Activated CD4-positive, alpha-beta T cell treated with anti-CD3 and anti-CD28 coated beads, Interleukin-2, amount 50 U/mL, for 4 hours (primary cell): ENCODE results near the gene RCN2.
"Not testable (repeated sequence)": the region's sequence is repeated elsewhere in the genome, so short reads cannot be mapped to it uniquely, and the experiment has no call there.

ENCODE experiments used
- DNase-seq, 2 experiments: peaks; one replicate each; pipeline ENCODE4 v3.0.0-alpha.2; 2020

Gene RCN2

GRCh38 chr15:76931397-76932134 lies at the start of gene RCN2:
Gene RCN2 (plus strand): TSS chr15:76931749. CDS start chr15:76931842, 93 bp downstream.
- peak; percentile 85 to 86 for DNase-seq

- DNase-seq, result no peak
Measured at GRCh38 chr15:76885212-76885611, 46.3 kb upstream of the RCN2 start.

DNA sequence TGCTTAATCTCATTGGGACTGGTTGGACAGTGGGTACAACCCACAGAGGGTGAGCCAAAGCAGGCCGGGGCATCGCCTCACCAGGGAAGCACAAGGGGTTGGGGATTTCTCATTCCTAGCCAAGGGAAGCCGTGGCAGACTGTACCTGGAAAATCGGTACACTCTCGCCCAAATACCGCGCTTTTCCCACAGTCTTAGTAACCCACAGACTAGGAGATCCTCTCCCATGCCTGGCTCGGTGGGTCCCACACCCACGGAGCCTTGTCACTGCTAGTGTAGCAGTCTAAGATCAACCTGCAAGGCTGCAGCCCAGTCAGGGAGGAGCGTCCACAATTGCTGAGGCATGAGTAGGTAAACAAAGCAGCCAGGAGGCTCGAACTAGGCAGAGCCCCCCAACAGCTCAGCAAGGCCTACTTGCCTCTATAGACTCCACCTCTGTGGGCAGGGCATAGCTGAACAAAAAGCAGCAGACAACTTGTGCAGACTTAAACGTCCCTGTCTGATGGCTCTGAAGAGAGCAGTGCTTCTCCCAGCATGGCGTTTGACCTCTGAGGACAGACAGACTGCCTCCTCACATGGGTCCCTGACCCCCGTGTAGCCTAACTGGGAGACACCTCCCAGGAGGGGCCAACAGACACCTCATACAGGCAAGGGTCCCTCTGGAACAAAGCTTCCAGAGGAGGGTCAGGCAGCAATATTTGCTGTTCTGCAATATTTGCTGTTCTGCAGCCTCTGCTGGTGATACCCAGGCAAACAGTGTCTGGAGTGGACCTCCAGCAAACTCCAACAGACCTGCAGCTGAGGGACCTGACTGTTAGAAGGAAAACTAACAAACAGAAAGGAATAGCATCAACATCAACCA lies 44.0 kb upstream of the RCN2 start:
- DNase-seq, result not testable (repeated sequence)

- not testable (repeated sequence) for DNase-seq
Measured at GRCh38 chr15:76892836-76893235, 38.7 kb upstream of the RCN2 start.

DNA sequence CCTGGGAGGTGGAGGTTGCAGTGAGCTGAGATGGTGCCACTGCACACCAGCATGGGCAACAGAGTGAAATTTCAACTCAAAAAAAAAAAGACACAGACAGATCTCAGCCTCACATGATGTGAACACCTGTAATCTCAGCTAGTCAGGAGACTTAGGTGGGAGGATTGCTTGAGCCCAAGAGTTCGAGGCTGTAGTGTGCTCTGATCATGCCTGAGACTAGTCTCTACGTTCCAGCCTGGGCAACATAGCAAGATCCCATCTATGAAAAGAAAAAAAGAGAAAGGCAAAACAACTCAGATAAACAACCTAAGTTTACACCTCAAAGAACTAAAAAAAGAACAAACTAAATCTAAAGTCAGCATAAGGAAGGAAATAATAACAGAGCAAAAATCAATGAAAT lies 37.4 kb upstream of the RCN2 start:
- no peak for DNase-seq

- no peak for DNase-seq
Measured at GRCh38 chr15:76898102-76898501, 33.4 kb upstream of the RCN2 start.

DNA sequence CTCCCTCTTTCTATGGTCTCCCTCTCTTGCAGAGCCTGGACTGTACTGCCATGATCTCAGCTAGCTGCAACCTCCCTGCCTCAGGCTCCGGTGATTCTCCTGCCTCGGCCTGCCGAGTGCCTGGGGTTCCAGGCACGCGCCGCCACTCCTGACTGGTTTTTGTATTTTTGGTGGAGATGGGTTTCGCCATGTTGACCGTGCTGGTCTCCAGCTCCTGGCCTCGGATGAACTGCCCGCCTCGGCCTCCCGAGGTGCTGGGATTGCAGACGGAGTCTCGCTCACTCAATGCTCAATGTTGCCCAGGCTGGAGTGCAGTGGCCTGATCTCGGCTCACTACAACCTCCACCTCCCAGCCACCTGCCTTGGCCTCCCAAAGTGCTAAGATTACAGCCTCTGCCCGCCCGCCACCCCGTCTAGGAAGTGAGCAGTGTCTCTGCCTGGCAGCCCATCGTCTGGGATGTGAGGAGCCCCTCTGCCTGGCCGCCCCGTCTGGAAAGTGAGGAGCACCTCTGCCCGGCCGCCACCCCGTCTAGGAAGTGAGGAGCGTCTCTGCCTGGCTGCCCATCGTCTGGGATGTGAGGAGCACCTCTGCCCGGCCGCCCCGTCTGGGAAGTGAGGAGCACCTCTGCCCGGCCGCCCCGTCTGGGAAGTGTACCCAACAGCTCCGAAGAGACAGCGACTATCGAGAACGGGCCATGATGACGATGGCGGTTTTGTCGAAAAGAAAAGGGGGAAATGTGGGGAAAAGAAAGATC lies 32.2 kb upstream of the RCN2 start:
- not testable (repeated sequence) for DNase-seq

GRCh38 chr15:76899931-76900310 lies 31.6 kb upstream of the RCN2 start:
- not testable (repeated sequence) for DNase-seq

- DNase-seq, result no peak
Measured at GRCh38 chr15:76901965-76902364, 29.6 kb upstream of the RCN2 start.

DNA sequence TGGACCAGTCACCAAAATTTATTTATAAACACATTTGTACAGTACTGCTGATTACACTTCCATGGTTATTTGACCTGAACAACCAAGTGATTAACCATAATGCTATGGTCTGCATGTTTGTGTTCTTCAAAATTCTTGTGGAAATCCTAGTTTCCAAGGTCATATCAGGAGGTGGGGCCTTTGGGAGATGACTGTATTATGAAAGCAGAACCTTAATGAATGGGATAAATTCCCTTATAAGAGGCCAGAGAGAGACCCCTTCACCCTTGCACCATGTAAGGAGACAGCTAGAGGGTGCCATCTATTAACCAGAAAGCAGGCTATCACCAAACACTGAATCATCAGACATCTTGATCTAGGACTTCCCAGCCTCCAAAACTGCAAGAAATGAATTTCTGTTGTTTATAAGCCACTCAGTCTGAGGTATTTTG lies 28.3 kb upstream of the RCN2 start:
- no peak for DNase-seq

DNA sequence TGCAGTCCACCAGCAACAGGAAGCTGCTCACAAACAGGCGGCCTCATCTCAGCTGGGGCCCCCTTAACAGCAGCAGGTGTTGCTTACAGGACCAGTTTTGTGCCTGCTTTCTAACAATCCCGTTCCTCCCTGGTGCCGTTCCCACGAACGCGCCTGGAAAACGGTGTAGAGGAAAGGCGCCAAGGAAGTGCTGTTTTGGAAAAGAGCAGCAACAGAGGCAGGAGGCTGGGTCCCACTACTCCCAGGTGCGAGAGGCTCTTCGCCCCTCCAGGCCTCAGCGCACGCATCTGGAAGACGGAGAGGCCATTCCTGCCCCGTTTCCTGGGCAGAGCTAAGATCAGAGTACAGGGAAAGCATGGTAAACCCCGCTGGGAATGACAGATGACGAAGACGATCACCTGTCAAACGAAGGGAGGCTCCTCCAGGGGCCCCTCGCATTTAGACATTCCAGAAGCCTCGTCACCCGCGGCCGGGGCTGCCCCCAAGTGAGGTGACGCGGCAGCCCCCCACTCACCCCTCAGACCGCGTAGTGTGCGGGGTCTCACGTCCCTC lies 27.0 kb upstream of the RCN2 start:
- no peak for DNase-seq

GRCh38 chr15:76905013-76905839 lies 26.3 kb upstream of the RCN2 start, which contains the start of gene SCAPER:
Gene SCAPER (minus strand): TSS chr15:76905340. CDS start chr15:76883817, 21,523 bp downstream.
- peak; percentile 86 to 87 for DNase-seq

DNA sequence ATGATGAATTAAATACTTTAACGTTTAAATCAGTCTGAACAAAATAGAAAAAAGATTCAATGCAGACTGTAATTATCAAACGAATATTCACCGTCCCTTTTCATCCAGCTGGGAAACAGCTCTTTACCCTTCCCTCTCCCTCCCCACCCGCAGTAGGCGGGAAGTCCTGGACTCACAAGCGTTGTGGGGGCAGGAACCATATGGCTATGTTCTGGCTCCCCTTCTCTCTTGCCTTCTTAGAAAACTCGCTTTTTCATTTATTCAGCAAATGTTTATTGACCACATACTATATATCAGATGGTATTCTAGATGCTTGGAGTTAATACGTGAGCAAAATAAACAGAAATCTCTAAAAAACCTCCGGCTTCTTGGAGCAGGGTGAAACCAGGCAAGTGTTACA lies 25.7 kb upstream of the RCN2 start:
- no peak for DNase-seq

- no peak for DNase-seq
Measured at GRCh38 chr15:76912430-76912829, 19.1 kb upstream of the RCN2 start.

DNA sequence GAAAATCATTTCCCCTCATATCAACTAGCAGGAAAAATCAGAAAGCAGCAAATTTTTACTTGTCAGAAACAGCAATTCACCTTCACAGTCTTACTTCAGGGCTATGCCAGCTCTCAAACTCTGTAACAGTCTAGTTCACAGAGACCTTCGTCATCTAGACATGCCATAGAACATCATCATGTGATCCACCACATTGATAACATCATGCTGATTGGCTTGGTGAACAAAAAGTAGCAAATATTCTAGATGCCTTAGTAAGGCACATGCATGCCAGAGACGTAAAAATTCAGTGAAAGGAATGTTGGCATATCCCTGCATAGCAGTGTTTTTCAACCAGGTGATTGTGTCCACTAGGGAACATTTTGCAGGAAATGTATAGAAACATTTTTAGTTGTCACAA lies 17.8 kb upstream of the RCN2 start:
- no peak for DNase-seq

DNA sequence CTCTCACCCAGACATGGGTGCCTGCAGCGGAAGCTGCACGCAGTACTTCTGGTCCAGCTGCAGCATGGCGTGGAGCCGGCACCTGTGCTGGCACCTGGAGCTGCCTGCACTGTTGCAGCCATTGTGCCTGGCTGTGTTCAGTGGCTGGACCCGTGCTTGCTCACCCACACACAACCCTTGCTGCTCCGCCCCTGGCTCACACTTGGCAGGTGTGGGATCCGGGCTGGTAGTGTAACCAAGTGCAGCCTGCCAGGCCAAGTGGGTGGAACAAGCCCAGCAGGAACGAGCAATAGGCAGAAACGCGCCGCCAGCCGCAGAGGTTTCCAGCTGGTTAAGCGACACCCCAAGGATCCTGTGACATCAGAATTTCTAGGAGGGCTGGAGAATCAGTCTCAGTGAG lies 15.2 kb upstream of the RCN2 start:
- no peak for DNase-seq

DNA sequence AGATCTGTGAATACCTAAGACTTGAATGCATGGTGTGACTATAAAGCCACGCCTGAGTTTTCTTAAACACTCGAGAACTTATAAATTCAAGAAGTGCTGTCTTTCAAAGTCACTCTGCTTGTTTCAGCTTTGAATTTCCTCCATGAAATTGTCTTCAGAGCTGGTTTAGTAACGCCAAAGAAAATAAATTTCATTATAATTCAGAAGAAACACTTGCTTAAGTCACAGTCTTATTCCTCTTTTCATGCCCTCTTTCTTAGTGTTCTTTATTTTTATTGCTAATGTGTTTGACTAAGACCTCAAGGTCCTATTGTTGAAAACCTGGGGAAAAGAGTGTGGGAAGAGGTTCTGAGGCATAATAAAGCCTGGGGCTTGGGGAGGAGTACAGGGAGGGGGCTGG lies 3.3 kb upstream of the RCN2 start:
- no peak for DNase-seq

DNA sequence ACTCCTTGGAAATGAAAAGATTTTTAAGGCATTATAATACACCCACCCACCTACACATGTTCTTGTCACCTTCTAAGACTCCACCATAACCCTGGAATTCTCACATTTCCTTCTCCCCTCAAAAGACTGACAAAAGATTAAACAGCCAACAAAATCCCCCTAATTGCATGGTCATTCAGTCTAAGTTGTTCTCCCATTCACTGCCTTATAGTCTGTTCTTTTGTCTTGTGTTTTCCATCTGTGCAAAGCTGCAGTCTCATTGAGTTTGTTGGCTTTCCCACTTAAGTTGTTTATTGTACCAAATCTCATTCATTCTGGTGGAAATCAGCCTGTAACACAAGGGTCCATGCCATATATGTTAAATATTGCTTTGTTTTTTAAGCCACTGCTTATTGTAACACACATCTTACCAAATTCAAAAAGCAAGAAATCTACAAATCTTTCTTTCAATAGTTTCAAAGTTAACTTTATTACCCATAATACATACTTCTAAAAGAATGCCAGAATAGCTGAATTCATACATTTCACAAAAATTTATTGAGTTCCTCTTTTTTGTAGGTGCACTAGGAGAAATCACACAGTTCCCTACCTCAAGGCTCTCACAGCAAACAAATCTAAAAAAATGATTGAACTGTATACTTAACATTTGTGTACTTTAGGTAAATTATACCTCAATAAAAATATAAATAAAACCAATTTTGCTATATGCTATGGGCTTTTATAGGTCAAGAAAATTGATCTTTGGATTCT lies 2.4 kb upstream of the RCN2 start:
- no peak for DNase-seq

DNA sequence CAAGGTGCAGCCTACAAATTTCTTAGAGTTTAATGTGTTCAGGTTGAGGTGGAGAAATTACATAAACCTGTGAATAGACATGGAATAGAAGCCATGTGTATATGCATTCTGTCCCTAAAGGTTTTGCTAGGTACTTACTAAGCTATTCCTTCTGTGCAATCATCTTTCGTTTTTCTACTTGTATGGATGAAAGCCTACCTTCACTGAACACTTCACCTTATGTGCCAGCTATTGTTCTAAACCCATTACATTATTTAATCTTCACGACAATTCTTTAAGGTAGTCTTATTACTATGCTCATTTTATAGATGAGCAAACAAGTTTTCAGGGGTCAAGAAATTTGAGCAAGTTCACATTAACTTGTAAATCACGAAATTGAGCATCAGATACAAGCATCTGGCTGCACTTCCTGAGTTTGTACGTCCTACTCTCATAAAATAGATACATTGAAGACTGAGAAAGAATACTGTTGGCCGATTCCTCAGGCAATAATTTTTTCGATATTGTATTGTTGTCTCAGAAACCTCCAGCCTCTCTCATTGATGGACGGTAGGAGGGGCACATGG lies 635 bp upstream of the RCN2 start:
- no peak for DNase-seq

DNA sequence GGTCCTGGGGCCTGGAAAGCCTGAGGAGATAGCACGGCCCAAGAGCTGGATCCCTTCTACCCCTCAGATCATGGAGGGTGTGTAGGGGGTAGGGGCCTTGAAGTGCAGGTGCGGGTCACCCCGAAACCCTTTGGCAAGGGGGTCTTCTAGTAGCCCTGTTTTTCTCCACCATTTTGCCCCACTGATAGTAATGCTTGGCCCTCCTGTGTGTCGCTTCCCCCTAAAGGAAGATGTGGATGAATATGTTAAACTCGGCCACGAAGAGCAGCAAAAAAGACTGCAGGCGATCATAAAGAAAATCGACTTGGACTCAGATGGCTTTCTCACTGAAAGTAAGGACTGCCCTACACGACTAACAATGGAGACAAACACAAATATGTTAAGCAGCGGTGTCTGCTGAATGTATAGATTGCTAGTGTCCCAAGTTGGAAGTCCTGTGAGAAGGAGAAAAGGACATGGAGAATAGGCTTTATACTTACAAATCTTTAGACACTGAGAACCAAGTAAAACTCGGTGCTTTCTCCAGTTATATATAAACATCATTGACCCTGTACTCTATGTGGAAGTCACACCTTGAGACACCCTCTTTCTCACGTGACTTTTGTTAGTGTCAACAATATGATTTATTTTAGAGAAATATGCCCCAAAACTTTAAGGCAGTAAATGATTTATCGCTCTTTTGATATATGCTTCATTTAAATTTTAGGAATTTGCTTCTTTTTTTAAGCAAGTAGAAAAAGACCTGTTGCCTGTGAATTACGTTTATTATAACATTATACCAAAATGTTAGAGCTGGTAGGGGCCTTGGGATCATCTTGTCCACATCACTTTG lies 802 bp downstream of the RCN2 start:
- DNase-seq, result no peak
